DMS53 (cell line): ENCODE data around the gene IGFBP5.

Experiments
- DNase-seq: peaks from one replicate; lab custom pipeline; 2025; lab: John Stamatoyannopoulos, UW

The IGFBP5 gene

GRCh38 chr2:216643986-216644659 is 51.2 kb downstream of the IGFBP5 start:
- no peak for DNase-seq

GRCh38 chr2:216637472-216637871 is 57.9 kb downstream of the IGFBP5 start:
- no peak for DNase-seq

GRCh38 chr2:216636551-216637450 is 58.5 kb downstream of the IGFBP5 start:
- peak; percentile 12 for DNase-seq

GRCh38 chr2:216635701-216636550 is 59.4 kb downstream of the IGFBP5 start:
- DNase-seq = no peak

GRCh38 chr2:216635171-216635570 is 60.2 kb downstream of the IGFBP5 start:
- no peak for DNase-seq

GRCh38 chr2:216634370-216635148 is 60.8 kb downstream of the IGFBP5 start:
- DNase-seq = peak; percentile 35

- peak; percentile 71 for DNase-seq
Measured at GRCh38 chr2:216633616-216634369, 61.6 kb downstream of the IGFBP5 start.

GRCh38 chr2:216632952-216633615 is 62.3 kb downstream of the IGFBP5 start, which contains the start of gene IGFBP2:
TSS of gene IGFBP2 (plus strand) at chr2:216633420. CDS start at chr2:216633524, 104 bp downstream.
- peak; percentile 85 for DNase-seq

- peak; percentile 80 for DNase-seq
Measured at GRCh38 chr2:216632346-216632951, 62.9 kb downstream of the IGFBP5 start.

GRCh38 chr2:216629784-216630183 is 65.6 kb downstream of the IGFBP5 start:
- no peak for DNase-seq

GRCh38 chr2:216626875-216627245 is 68.5 kb downstream of the IGFBP5 start:
- DNase-seq = no peak

GRCh38 chr2:216626168-216626874 is 69.0 kb downstream of the IGFBP5 start:
- no peak for DNase-seq

- no peak for DNase-seq
Measured at GRCh38 chr2:216624251-216624650, 71.1 kb downstream of the IGFBP5 start.

- no peak for DNase-seq
Measured at GRCh38 chr2:216622526-216622925, 72.8 kb downstream of the IGFBP5 start.
